ENCODE data around the gene KCTD16. TPM values are rescaled to one million over a fixed set of nuclear protein-coding genes. Genes with fewer than 3 reads are reported as not detected.

KCTD16 gene
- total RNA-seq, 1 donor from 2014 or later: 24.3 TPM

DNA sequence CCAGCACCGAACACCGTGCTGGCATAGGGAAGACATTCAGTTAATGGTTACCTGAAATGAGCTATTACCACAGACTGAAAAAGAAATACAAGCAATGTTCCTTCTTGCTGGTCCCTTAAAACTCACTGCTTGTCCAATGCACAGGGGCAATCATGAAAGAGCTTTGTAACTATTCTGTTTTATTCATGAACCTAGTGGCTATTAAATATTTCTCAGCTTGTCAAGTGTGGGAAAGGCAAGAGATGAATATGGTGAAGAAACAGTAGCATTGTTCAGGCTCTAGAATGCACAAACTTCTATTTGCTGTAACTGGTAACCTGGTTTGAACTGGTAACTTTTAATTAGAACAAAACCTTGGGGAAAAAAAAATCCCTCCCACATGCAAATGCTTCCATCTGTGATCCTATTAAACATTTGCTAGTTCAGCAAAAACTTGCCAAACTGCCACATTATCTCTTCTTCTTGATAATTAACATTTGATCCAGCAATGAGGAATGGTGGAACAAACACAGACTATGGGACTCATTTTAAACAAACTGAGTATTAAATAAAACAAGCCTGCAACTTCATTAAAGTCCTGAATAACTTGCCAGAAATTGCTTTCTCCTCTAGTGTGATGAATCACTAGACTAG is 36.4 kb upstream of the KCTD16 start:
- H3K9me3 Mint-ChIP-seq (ENCODE audit: low read depth): no peaks in the 10 kb centered on the region
- TF ChIP-seq, protein P1, sequence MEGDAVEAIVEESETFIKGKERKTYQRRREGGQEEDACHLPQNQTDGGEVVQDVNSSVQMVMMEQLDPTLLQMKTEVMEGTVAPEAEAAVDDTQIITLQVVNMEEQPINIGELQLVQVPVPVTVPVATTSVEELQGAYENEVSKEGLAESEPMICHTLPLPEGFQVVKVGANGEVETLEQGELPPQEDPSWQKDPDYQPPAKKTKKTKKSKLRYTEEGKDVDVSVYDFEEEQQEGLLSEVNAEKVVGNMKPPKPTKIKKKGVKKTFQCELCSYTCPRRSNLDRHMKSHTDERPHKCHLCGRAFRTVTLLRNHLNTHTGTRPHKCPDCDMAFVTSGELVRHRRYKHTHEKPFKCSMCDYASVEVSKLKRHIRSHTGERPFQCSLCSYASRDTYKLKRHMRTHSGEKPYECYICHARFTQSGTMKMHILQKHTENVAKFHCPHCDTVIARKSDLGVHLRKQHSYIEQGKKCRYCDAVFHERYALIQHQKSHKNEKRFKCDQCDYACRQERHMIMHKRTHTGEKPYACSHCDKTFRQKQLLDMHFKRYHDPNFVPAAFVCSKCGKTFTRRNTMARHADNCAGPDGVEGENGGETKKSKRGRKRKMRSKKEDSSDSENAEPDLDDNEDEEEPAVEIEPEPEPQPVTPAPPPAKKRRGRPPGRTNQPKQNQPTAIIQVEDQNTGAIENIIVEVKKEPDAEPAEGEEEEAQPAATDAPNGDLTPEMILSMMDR (IDR thresholded peaks at IDR 0.05; ENCODE audit: unreplicated experiment): no peak
- no peak overlapping the region for H3K4me3 Mint-ChIP-seq (ENCODE audit: low read depth)
- H3K27me3 Mint-ChIP-seq: no peaks in the 10 kb centered on the region
- no peak for DNase-seq (ENCODE audit: low spot score, unreplicated experiment)
- no peaks in the 10 kb centered on the region for H3K36me3 Mint-ChIP-seq (ENCODE audit: insufficient read depth)
- H3K27ac Mint-ChIP-seq: no peak overlapping the region
- H3K4me1 Mint-ChIP-seq (ENCODE audit: low read depth): peaks cover 6% of the 10 kb centered on the region

DNA sequence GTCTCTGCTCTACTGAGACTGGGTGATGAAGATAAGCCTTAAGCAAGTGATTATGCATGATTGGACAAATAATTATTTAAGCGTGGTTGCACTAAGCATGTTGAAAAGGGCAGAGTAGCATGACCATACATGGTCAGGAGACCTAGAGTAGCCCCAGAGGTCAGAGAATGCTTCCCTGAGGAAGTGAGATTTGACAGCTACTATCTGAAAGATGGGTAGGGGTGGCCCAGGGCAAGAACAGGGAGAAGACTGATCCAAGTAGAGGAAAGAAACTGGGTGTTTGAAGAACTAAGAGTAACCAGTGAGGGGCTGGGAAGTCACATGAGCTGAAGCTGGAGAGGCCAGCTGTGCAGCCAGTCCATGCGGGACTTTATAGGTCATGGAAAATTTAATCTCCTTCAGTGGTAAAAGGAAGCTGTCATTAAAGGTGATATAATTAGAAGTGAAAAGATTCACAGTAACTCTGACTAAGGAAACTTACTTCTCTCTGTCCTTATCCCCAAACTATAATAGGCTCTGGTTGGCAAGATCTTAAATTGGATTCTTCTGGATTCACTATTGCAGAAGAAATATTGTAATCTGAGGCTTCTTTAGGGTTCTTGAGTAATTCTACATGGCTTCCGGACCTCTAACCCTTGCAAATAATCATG is 35.4 kb upstream of the KCTD16 start:
- no peaks in the 10 kb centered on the region for H3K9me3 Mint-ChIP-seq (ENCODE audit: low read depth)
- no peaks in the 10 kb centered on the region for H3K27me3 Mint-ChIP-seq
- H3K4me3 Mint-ChIP-seq (ENCODE audit: low read depth): no peak overlapping the region
- TF ChIP-seq, protein P1 (IDR thresholded peaks at IDR 0.05; ENCODE audit: unreplicated experiment): no peak
- no peaks in the 10 kb centered on the region for H3K36me3 Mint-ChIP-seq (ENCODE audit: insufficient read depth)
- peaks cover 6% of the 10 kb centered on the region for H3K4me1 Mint-ChIP-seq (ENCODE audit: low read depth)
- no peak overlapping the region for H3K27ac Mint-ChIP-seq
- no peak for DNase-seq (ENCODE audit: low spot score, unreplicated experiment)

DNA sequence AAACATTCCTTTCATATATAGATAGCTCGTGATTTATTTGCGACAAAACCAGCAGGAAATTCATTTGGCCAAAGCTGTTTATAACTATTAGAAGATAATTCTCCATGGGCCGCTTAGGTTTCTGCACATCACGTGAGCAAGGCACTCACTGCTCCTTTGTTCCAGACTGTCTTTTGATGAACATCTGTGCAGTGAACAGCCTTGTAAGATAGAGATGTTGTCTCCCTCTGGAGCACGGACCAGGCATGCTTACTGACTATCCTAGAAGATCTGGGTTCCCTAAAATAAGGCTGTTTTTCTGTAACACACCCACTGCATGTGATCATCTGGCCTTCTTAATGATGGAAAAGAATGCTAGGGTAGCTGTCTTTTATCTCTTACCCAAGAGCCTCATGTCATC is 31.1 kb upstream of the KCTD16 start:
- TF ChIP-seq, protein P1 (IDR thresholded peaks at IDR 0.05; ENCODE audit: unreplicated experiment): no peak
- H3K36me3 Mint-ChIP-seq (ENCODE audit: insufficient read depth): no peaks in the 10 kb centered on the region
- no peak for DNase-seq (ENCODE audit: low spot score, unreplicated experiment)
- H3K4me3 Mint-ChIP-seq (ENCODE audit: low read depth): no peak overlapping the region
- no peak overlapping the region for H3K27ac Mint-ChIP-seq
- no peaks in the 10 kb centered on the region for H3K9me3 Mint-ChIP-seq (ENCODE audit: low read depth)
- peaks cover 2% of the 10 kb centered on the region for H3K4me1 Mint-ChIP-seq (ENCODE audit: low read depth)
- peaks cover 6% of the 10 kb centered on the region for H3K27me3 Mint-ChIP-seq

DNA sequence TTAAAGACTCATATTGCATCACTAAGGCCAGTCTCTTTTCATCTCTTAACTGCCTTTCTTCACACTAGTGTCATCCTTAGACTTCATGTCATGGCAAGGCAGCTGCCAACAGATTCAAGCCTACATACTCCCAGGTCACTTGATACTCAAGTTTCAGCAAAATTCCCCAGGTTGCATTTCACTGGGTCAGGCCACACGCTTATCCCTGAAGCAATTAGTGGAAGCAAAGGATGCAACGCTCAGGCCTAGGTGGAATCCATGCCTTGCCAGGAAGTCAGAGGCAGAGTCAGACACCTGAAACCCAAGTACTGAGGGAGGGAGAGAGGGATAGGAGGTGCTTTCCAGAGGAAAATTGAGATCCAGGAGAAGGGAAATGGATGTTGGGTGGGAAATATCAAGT is 29.1 kb upstream of the KCTD16 start:
- Mint-ChIP-seq H3K4me1 (ENCODE audit: low read depth) (peaks cover 8% of the 10 kb centered on the region), H3K4me3 (ENCODE audit: low read depth) (no peak overlapping the region), H3K27me3 (peaks cover 6% of the 10 kb centered on the region), H3K36me3 (ENCODE audit: insufficient read depth) (no peaks in the 10 kb centered on the region), H3K27ac (no peak overlapping the region), H3K9me3 (ENCODE audit: low read depth) (no peaks in the 10 kb centered on the region)
- TF ChIP-seq, protein P1 (IDR thresholded peaks at IDR 0.05; ENCODE audit: unreplicated experiment): no peak
- no peak for DNase-seq (ENCODE audit: low spot score, unreplicated experiment)

DNA sequence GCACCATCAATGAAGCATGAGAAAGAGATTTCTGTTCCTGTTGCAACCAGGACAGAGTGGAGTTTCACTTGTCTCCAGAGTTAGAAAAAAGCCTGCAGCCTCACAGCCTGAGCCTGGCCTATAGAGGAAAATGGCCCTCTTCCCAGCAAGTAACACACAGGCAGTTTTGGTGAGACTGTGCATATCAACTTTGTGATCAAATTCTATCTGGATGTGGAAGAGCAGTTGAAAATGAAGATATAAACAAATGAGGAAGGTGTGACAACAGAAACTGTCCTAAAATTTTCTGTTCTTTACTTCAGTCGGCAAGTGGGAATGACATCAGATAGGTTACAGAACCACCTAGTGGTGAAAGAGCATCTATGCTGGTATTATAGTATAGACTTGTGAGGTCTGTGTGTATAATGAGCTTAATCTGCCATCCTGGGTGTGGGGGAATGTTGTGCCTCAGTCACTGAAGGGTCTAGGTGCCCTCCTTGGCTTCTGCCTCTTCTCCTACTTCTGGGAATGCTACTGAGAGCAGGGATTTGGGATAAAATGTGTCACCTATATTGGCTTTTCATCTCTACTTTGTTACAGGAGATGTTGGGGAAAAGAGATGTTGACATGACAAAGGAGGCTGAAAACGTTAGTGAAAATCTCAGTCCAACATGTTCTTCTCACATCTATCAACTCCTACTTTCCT is 28.4 kb upstream of the KCTD16 start:
- H3K9me3 Mint-ChIP-seq (ENCODE audit: low read depth): no peaks in the 10 kb centered on the region
- TF ChIP-seq, protein P1 (IDR thresholded peaks at IDR 0.05; ENCODE audit: unreplicated experiment): peak; percentile 75
- H3K27ac Mint-ChIP-seq: no peak overlapping the region
- no peak for DNase-seq (ENCODE audit: low spot score, unreplicated experiment)
- H3K36me3 Mint-ChIP-seq (ENCODE audit: insufficient read depth): no peaks in the 10 kb centered on the region
- peaks cover 8% of the 10 kb centered on the region for H3K4me1 Mint-ChIP-seq (ENCODE audit: low read depth)
- H3K27me3 Mint-ChIP-seq: peaks cover 6% of the 10 kb centered on the region
- no peak overlapping the region for H3K4me3 Mint-ChIP-seq (ENCODE audit: low read depth)

All from progenitor cell of endocrine pancreas (in vitro differentiated cells).